Activated naive CD4-positive, alpha-beta T cell treated with anti-CD3 and anti-CD28 coated beads for 36 hours (primary cell): Measurements from ENCODE around the gene B3GNT3. TPM values are rescaled to one million over a fixed set of nuclear protein-coding genes. Genes with fewer than 3 reads are reported as not detected.
A peak's percentile ranks its signal among the peaks of the same experiment; 100 is the strongest.
"Not testable (repeated sequence)": the region's sequence is repeated elsewhere in the genome, so short reads cannot be mapped to it uniquely, and the experiment has no call there.

Experiments used
- CTCF ChIA-PET: fragments of 350-600 bp; sonication (Branson Sonifier 250); formaldehyde crosslinking; loops from one replicate; lab custom pipeline; 2021; ENCODE audit warnings: antibody characterized with exemption; lab: Charles Lee
- DNase-seq: peaks from one replicate; pipeline ENCODE4 v3.0.0-alpha.2; 2020
- H3K27ac Mint-ChIP-seq: one replicate; pipeline ENCODE4 v1.8.0; 2021; ENCODE audit warnings: mild to moderate bottlenecking, mixed read lengths
- H3K27me3 Mint-ChIP-seq: one replicate; pipeline ENCODE4 v1.8.0; 2021; ENCODE audit warnings: low read depth, mixed read lengths
- H3K36me3 Mint-ChIP-seq: one replicate; pipeline ENCODE4 v1.8.0; 2021; ENCODE audit warnings: low read depth, mixed read lengths
- H3K4me1 Mint-ChIP-seq: one replicate; pipeline ENCODE4 v1.8.0; 2021; ENCODE audit warnings: low read depth, mixed read lengths
- H3K4me3 Mint-ChIP-seq: one replicate; pipeline ENCODE4 v1.8.0; 2021; ENCODE audit warnings: mild to moderate bottlenecking, moderate library complexity, mixed read lengths
- H3K9me3 Mint-ChIP-seq: one replicate; pipeline ENCODE4 v1.8.0; 2021; ENCODE audit warnings: mixed read lengths
- intact Hi-C: fragments of 100-400 bp; cut with micrococcal nuclease; formaldehyde crosslinking; loops from one replicate; pipeline ENCODE4 v1.15.1; 2023
- total RNA-seq, 2 experiments: library from RNA; stranded (reverse); gene quantifications; one replicate each; pipeline ENCODE4 v1.2.3, GENCODE V29; 2021

Gene B3GNT3
- total RNA-seq, 2 experiments from 2014 or later = 0.17 to 0.19 TPM

DNA sequence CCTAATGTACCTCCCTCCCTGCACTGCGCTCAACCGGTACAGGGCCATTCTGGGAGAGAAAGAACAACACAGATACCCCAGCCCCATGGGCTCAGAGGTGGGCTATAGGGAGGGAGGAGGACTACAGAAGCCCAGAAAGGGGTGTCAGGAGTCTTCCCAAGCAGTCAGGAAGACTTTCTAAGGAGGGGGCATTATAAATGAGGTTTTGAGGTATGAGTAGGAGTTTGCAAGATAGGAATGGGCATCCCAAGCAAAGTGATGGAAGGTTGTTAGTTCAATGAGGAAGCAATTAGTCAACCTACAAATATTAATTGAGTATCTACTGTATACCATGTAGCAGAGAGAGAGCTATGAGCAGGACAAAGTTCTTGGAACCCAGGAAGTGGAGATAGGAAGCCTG is 6.3 kb upstream of the B3GNT3 start:
- no peak overlapping the region for H3K27ac Mint-ChIP-seq
- peaks cover 34% of the 10 kb centered on the region for H3K4me1 Mint-ChIP-seq

DNA sequence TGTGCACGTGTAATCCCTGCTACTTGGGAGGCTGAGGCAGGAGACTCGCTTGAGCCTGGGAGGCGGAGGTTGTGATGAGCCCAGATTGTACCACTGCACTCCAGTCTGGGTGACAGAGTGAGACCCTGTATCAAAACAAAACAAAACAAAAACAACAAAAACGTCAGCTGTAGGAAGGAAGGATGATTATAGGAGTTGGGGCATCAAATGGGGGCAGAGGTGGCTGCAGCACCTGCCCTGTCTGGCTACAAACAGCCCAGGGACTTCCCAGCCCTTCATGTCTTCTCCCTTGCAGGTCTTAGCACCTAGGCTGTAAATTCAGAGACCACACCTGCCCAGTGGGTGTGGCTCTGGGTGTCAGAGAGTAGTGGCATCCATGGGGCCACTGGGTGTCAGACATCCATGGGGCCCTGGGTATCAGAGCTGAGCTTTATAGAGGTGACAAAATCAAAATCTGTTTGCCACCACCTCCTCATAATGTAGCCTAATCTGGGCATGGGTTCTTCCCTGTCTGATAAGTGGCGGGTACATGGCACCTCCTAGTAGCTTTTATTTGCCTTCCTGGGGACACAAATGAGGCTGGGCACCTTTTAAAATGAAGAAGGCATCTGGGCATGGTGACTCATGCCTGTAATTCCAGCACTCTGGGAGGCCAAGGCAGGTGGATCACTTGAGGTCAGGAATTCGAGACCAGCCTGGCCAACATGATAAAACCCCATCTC is 4.7 kb upstream of the B3GNT3 start:
- H3K9me3 Mint-ChIP-seq = no peaks in the 10 kb centered on the region
- intact Hi-C loops = loop anchor here (1.0 kb wide), 1 partner anchor 65 kb away; no protein-coding TSS in a partner anchor
- H3K36me3 Mint-ChIP-seq = peaks cover 18% of the 10 kb centered on the region
- CTCF ChIA-PET = interaction anchor here (0.6 to 1.8 kb wide), 6 partner anchors 16 to 69 kb away, joined by 3 to 9 read pairs (median 4); partner anchors contain the start of gene RPL18A
- H3K27ac Mint-ChIP-seq = peak overlapping the region; percentile 68
- no peaks in the 10 kb centered on the region for H3K27me3 Mint-ChIP-seq
- H3K4me3 Mint-ChIP-seq = no peak overlapping the region
- no peak for DNase-seq
- peaks cover 36% of the 10 kb centered on the region for H3K4me1 Mint-ChIP-seq

More for the DNA sequence above, 6.3 kb upstream of the B3GNT3 start:
- Mint-ChIP-seq H3K4me3 (no peak overlapping the region), H3K36me3 (peaks cover 25% of the 10 kb centered on the region), H3K9me3 (no peaks in the 10 kb centered on the region), H3K27me3 (no peaks in the 10 kb centered on the region)
- CTCF ChIA-PET = no interaction called here
- DNase-seq = no peak
- intact Hi-C loops = no loop called here

DNA sequence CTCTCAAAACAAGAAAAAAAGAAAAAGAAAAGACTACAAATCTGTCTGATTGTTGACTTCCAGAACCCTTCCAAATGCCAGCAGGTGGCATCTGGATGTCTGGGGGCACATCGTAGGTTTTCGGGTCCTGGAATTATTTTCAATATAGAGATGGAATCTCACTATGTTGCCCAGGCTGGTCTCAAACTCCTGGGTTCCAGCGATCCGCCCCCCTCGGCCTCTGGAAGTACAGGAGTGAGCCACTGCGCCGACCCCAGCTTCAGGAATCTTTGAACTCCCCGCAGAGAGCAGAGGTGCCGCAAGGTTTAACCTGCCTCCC is 567 bp upstream of the B3GNT3 start:
- Mint-ChIP-seq H3K4me1 (peaks cover 60% of the 10 kb centered on the region), H3K27ac (no peak overlapping the region), H3K36me3 (peaks cover under 1% of the 10 kb centered on the region), H3K9me3 (no peaks in the 10 kb centered on the region), H3K27me3 (no peaks in the 10 kb centered on the region), H3K4me3 (no peak overlapping the region)
- CTCF ChIA-PET = interaction anchor here (2.2 kb wide), 1 partner anchor 11 kb away, joined by 13 read pairs; no protein-coding TSS in a partner anchor
- DNase-seq = no peak
- intact Hi-C loops = no loop called here

DNA sequence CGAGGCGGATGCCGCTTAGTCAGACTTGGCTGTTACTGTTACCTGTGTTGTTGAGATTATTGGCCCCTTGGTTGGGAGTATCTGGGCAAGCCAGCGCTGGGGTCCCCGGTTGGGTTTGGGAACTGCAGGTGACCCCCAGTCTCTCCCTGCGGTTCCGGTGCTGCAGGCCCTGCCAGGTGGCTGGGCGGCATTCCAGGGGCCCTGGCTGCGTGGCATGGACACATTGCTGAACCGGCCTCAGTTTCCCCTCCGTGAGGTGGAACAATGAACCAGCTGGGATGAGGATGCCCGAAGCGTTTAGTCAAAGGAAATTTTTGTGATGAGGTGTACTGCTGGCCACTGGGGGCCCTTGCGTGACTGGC is 538 bp downstream of the B3GNT3 start:
- CTCF ChIA-PET = interaction anchor here (2.2 kb wide), 1 partner anchor 12 kb away, joined by 13 read pairs; no protein-coding TSS in a partner anchor
- H3K27me3 Mint-ChIP-seq = no peaks in the 10 kb centered on the region
- intact Hi-C loops = no loop called here
- no peak overlapping the region for H3K27ac Mint-ChIP-seq
- no peaks in the 10 kb centered on the region for H3K36me3 Mint-ChIP-seq
- DNase-seq = no peak
- H3K4me3 Mint-ChIP-seq = peak overlapping the region; percentile 15
- peaks cover 52% of the 10 kb centered on the region for H3K4me1 Mint-ChIP-seq
- H3K9me3 Mint-ChIP-seq = no peaks in the 10 kb centered on the region

DNA sequence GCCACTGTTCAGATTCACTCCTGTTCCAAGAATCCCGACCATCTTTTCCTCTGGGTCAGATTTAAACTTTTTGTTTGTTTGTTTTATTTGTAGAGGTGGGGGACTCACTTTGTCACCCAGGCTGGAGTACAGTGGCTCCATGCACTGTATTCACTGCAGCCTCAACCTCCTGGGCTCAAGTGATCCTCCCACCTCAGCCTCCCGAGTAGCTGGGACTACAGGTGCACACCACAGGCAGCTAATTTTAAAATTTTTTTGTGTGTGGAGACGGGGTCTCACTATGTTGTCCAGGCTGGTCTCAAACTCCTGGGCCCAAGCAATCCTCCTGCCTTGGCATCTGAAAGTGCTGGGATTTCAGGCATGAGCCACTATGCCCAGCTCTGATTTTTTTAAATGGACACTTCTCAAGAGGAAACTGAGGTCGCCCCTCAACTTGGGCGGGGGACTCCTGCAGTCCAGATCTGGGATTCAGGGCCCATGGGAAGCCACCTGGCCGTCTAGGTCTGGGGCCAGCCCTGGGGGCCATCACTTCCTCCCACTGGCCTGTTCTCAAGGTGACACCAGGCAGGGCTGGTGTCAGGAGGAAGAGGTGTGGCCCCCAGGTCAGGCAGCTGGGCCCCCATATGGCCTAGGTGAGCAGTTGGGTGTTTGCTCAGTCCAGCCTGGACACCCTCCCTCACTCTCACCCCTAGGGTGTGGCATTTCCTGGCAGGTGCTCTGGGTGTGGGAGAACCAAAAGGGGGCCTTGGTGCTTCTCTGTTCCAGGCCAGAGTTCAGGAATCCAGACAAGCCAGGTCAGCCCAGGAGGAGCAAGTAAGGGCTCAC is 1.3 kb downstream of the B3GNT3 start:
- H3K4me3 Mint-ChIP-seq = no peak overlapping the region
- H3K36me3 Mint-ChIP-seq = no peaks in the 10 kb centered on the region
- peaks cover 47% of the 10 kb centered on the region for H3K4me1 Mint-ChIP-seq
- DNase-seq = no peak
- no peak overlapping the region for H3K27ac Mint-ChIP-seq
- no peaks in the 10 kb centered on the region for H3K9me3 Mint-ChIP-seq
- CTCF ChIA-PET = interaction anchor here (0.9 to 2.2 kb wide), 3 partner anchors 13 to 60 kb away, joined by 3 to 13 read pairs (median 4); no protein-coding TSS in a partner anchor
- H3K27me3 Mint-ChIP-seq = no peaks in the 10 kb centered on the region
- intact Hi-C loops = loop anchor here (2.0 kb wide), 1 partner anchor 51 kb away; the partner anchor contains the start of gene JAK3

DNA sequence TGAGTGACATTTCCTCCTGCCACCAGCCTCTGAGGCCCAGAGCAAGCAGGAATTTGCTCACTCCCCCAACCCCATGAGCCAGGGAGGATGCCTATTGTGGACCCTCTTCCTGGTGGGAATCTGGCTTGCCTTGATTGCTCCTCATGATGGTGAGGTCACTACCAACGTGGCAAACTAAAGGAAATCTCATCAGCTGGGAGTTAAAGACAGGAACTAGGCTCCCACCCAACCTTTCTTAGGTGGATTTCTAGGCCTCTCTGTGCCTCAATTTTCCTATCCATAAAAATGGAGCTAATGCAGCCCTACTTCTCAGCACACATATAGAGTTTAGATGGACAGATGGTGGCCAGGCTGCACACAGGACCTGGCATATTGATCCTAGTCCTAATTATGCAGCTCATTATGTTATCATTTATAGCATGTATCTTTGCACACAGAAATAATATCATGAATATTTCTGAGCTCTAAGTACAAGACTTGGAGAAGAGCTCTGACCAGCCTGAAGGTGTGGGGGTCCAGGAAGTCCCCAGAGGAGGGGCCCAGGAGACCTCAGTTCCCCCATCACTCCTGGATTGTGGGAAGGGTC is 2.0 kb downstream of the B3GNT3 start:
- Mint-ChIP-seq H3K9me3 (no peaks in the 10 kb centered on the region), H3K4me3 (no peak overlapping the region), H3K27me3 (no peaks in the 10 kb centered on the region), H3K36me3 (no peaks in the 10 kb centered on the region), H3K4me1 (peaks cover 41% of the 10 kb centered on the region), H3K27ac (no peak overlapping the region)
- intact Hi-C loops = loop anchor here (2.0 kb wide), 1 partner anchor 50 kb away; the partner anchor contains the start of gene JAK3
- DNase-seq = no peak
- CTCF ChIA-PET = interaction anchor here (0.7 to 1.0 kb wide), 3 partner anchors 30 to 59 kb away, joined by 3 to 4 read pairs (median 3); no protein-coding TSS in a partner anchor

DNA sequence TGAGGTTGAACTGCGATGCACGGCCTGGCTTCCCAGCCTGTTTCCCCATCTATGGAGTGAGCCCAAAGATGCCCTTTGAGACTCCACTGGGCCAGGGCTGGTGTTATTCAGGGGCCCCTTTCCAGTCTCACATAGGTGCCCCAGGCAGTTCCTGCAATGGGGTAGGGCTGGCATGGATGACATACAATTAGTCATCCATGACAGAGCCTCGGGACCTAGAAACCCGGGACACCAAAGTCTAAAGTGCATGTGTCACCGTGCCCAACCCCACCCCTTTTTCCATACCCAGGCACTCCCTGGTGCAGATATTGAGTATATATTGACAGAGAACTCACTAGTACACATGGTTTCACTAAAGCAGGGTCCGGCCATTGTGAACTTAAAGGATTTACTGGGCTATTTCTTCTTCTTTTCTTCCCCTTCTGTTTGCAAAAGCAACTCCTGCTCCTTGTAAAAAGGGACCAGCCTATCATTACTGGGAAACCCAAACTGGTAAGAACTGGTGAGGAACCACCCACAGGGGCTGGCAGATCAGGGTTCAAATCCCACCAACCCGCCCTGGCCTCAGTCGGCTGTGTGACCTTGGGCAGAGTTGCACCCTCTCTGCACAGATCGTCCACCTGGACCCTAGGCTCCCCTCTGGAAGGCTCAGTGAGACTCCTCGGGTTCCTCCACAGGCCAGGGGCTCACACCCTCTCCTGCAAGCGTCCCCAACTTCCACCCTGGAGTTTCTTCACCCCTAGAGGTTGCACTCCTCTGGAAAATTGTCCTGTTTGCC is 2.7 kb downstream of the B3GNT3 start:
- DNase-seq = peak; percentile 82
- intact Hi-C loops = loop anchor here (2.0 kb wide), 1 partner anchor 49 kb away; the partner anchor contains the start of gene JAK3
- Mint-ChIP-seq H3K4me1 (peaks cover 44% of the 10 kb centered on the region), H3K36me3 (no peaks in the 10 kb centered on the region), H3K9me3 (no peaks in the 10 kb centered on the region), H3K27me3 (no peaks in the 10 kb centered on the region), H3K4me3 (no peak overlapping the region), H3K27ac (no peak overlapping the region)
- CTCF ChIA-PET = interaction anchor here (0.7 to 1.0 kb wide), 3 partner anchors 31 to 58 kb away, joined by 3 to 4 read pairs (median 3); no protein-coding TSS in a partner anchor

DNA sequence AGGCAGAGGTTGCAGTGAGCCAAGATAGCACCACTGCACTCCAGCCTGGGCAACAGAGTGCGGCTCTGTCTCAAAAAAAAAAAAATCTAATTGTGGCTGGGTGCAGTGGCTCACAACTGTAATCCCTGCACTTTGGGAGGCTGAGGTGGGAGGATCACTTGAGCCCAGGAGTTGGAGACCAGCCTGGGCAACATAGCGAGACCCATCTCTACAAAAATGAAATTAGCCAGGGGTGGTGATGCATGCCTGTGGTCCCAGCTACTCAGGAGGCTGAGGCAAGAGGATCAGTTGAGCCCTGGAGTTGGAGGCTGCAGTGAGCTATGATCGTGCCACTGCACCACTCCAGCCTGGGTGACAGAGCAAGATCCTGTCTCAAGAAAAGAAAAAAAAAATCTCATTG is 3.7 kb downstream of the B3GNT3 start:
- CTCF ChIA-PET = interaction anchor here (0.6 kb wide), 2 partner anchors 98 to 157 kb away, joined by 3 read pairs; no protein-coding TSS in a partner anchor
- H3K36me3 Mint-ChIP-seq, H3K27ac Mint-ChIP-seq, H3K4me3 Mint-ChIP-seq, H3K9me3 Mint-ChIP-seq, intact Hi-C loops, H3K27me3 Mint-ChIP-seq, DNase-seq: not testable (repeated sequence)
- peaks cover 48% of the 10 kb centered on the region for H3K4me1 Mint-ChIP-seq

DNA sequence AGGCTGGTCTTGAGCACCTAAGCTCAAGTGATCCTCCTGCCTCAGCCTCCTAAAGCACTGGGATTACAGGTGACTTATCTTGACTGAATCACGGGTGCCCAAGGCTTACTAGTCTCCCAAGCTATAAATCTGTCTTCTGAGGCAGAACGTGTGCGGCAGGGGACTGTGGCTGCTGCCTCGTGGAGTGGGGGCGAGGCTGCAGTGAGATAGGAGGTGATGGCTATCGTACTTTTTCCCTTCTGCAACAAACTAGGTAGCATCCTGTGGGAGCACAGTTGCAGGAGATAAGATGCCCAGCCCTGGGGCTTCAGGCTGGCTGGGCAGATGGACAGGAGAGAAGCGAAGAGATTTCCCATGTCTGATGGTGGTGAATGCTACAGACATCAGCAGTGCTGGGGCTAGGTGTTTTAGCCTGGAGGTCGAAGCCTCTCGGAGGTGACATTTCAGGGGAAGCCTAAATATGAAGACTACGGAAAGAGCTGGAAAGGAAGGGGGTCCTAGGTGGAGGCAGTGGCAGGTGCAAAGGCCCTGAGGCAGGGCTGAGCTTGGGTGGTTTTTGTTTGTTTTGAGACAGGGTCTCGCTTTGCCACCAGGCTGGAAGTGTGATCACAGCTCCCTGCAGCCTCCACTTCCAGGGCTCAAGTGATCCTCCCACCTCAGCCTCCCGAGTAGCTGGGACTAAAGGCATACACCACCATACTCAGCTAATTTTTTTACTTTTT is 7.4 kb downstream of the B3GNT3 start:
- intact Hi-C loops = no loop called here
- DNase-seq = no peak
- no peak overlapping the region for H3K27ac Mint-ChIP-seq
- H3K36me3 Mint-ChIP-seq = no peaks in the 10 kb centered on the region
- H3K9me3 Mint-ChIP-seq = no peaks in the 10 kb centered on the region
- no peak overlapping the region for H3K4me3 Mint-ChIP-seq
- no peaks in the 10 kb centered on the region for H3K27me3 Mint-ChIP-seq
- H3K4me1 Mint-ChIP-seq = peaks cover 36% of the 10 kb centered on the region
- CTCF ChIA-PET = interaction anchor here (0.6 to 3.5 kb wide), 7 partner anchors 17 to 457 kb away, joined by 3 to 15 read pairs (median 3); no protein-coding TSS in a partner anchor

DNA sequence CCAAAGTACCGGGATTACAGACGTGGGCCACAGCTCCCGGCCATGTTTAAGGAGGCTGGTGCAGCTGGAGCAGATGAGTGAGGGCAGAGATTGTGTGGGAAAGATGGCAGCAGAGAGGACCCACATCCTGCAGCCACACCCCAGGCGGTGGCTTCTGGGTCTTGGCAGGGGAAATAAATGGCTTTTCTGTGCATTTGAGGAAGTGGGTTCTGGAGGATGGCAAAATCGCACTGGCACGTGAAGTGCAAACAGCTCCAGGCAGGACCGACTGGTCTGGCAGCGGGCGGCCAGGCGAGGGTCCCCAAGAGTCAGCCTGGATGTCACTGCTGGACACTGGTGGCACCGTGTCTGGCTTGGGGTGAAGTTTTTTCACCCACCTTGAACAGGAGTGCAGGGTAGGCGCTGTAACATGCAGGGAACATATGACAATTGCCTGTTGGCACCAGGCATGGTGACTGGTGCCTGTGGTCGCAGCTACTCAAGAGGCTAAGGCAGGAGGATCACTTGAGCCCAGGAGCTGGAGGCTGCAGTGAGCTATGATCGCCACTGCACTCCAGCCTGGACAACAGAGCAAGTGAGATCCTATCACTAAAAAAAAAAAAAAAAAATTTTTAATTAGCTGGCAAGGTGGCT is 8.4 kb downstream of the B3GNT3 start:
- Mint-ChIP-seq H3K36me3 (no peaks in the 10 kb centered on the region), H3K27me3 (no peaks in the 10 kb centered on the region), H3K27ac (peak overlapping the region; percentile 71), H3K4me1 (peaks cover 35% of the 10 kb centered on the region), H3K9me3 (no peaks in the 10 kb centered on the region), H3K4me3 (no peak overlapping the region)
- CTCF ChIA-PET = interaction anchor here (1.1 to 3.5 kb wide), 2 partner anchors 20 to 52 kb away, joined by 3 to 15 read pairs; no protein-coding TSS in a partner anchor
- DNase-seq = peak; percentile 43
- intact Hi-C loops = no loop called here
